GM12878 (cell line): ENCODE results near the gene OR10A3. TPM values are rescaled to one million over a fixed set of nuclear protein-coding genes. Genes with fewer than 3 reads are reported as not detected.
A peak's percentile ranks its signal among the peaks of the same experiment; 100 is the strongest.

Source experiments
- ATAC-seq: fragments of 200-7000 bp; cut with Tn5 transposase; 3 replicates; pipeline ENCODE4 v1.9.1; 2020; ENCODE audit warnings: mild to moderate bottlenecking, moderate library complexity
- BruUV-seq: library from RNA; stranded (reverse); fragments of 400-500 nt; replicated peaks from 2 replicates; lab custom pipeline; 2021; lab: Mats Ljungman, UMichigan
- CTCF ChIA-PET: fragments of 300-600 bp; sonication (Branson Sonifier 250); formaldehyde crosslinking; extraction: SDS; loops from one replicate; lab custom pipeline; 2021; ENCODE audit warnings: inconsistent platforms; lab: Yijun Ruan, JAX
- POLR2A ChIA-PET: fragments of 350-600 bp; formaldehyde crosslinking; extraction: SDS; loops from one replicate; lab custom pipeline; 2021; ENCODE audit warnings: inconsistent platforms; lab: Charles Lee
- RAD21 ChIA-PET: fragments of 300-600 bp; sonication (Branson Sonifier 250); formaldehyde crosslinking; loops from one replicate; lab custom pipeline; 2023; ENCODE audit warnings: antibody characterized with exemption; ENCODE audit not compliant: unreplicated experiment; lab: Charles Lee
- SMC1A ChIA-PET: fragments of 300-600 bp; sonication (Branson Sonifier 250); formaldehyde crosslinking; loops from one replicate; lab custom pipeline; 2023; ENCODE audit not compliant: unreplicated experiment, uncharacterized antibody; lab: Charles Lee
- DNase-seq: peaks from one replicate; pipeline ENCODE4 v3.0.0-alpha.2; 2011; ENCODE audit warnings: low read depth, low spot score
- FAIRE-seq: peaks from 3 replicates; lab custom pipeline; 2011; peaks lifted over from hg19 to GRCh38; lab: Jason Lieb, UNC
- H2AFZ ChIP-seq: 2 replicates; pipeline ENCODE4 v1.6.0; 2011; ENCODE audit warnings: low read depth, low read length, control low read depth; ENCODE audit not compliant: control insufficient read depth
- H3K27ac ChIP-seq: 2 replicates; pipeline ENCODE4 v1.5.1; 2011; ENCODE audit warnings: control low read depth; ENCODE audit not compliant: control insufficient read depth, insufficient read depth
- H3K27me3 ChIP-seq, 2 experiments: replicated peaks in 1 of 2; 2 replicates each; pipeline versions ENCODE4 v1.6.0 to v1.6.1; 2011; ENCODE audit warnings: low read length in 1 of 2; ENCODE audit not compliant: control insufficient read depth in 2 of 2, insufficient read depth in 2 of 2
- H3K36me3 ChIP-seq, 2 experiments: 2 replicates each; pipeline ENCODE4 v1.5.1; 2011; ENCODE audit warnings: low read length in 1 of 2; ENCODE audit not compliant: control insufficient read depth in 2 of 2, insufficient read depth in 2 of 2
- H3K4me1 ChIP-seq: 2 replicates; pipeline ENCODE4 v1.6.1; 2011; ENCODE audit warnings: mild to moderate bottlenecking, low read length, moderate library complexity, mixed read lengths; ENCODE audit not compliant: control insufficient read depth, insufficient read depth
- H3K4me2 ChIP-seq: 2 replicates; pipeline ENCODE4 v1.6.0; 2011; ENCODE audit warnings: control low read depth; ENCODE audit not compliant: control insufficient read depth, insufficient read depth
- H3K4me3 ChIP-seq: fragments of 200-600 bp; sonication (generic); 2 replicates; pipeline ENCODE4 v1.5.1; 2016
- H3K79me2 ChIP-seq: 2 replicates; pipeline ENCODE4 v1.6.0; 2011; ENCODE audit warnings: low read length; ENCODE audit not compliant: control insufficient read depth, insufficient read depth
- H3K9ac ChIP-seq: 2 replicates; pipeline ENCODE4 v1.8.0; 2011; ENCODE audit warnings: low read length, control low read depth, mixed read lengths; ENCODE audit not compliant: control insufficient read depth, insufficient read depth
- H3K9me3 ChIP-seq: replicated peaks from 3 replicates; pipeline ENCODE4 v1.5.1; 2011; ENCODE audit warnings: mild to moderate bottlenecking, low read length; ENCODE audit not compliant: control insufficient read depth, insufficient read depth
- H4K20me1 ChIP-seq: 2 replicates; pipeline ENCODE4 v1.6.0; 2011; ENCODE audit not compliant: control insufficient read depth, insufficient read depth
- IRF4 ChIP-seq: IDR thresholded peaks from 2 replicates; pipeline ENCODE4 v1.6.1; 2011; ENCODE audit warnings: low read depth, low read length
- NFIC ChIP-seq: IDR thresholded peaks from 2 replicates; pipeline ENCODE4 v1.6.1; 2012; ENCODE audit warnings: low read depth, mild to moderate bottlenecking, inconsistent platforms, low read length, moderate library complexity
- PAX5 ChIP-seq: IDR thresholded peaks from 2 replicates; pipeline ENCODE4 v1.6.1; 2011; ENCODE audit warnings: low read depth, low read length, borderline replicate concordance
- SPI1 ChIP-seq: IDR thresholded peaks from 2 replicates; pipeline ENCODE4 v1.6.1; 2011; ENCODE audit warnings: low read depth, mild to moderate bottlenecking, low read length, moderate library complexity, borderline replicate concordance; ENCODE audit not compliant: insufficient read depth
- WGBS: methylation state at CpG from one replicate; pipeline ENCODE4 v1.1.6; 2016; ENCODE audit warnings: low lambda C conversion rate; ENCODE audit not compliant: insufficient replicate concordance, insufficient coverage; ENCODE audit errors: missing lambda C conversion rate; 5-methylcytosine and 5-hydroxymethylcytosine counted together
- in situ Hi-C: fragments of 300-500 bp; cut with MboI; formaldehyde crosslinking; loops from 9 replicates; pipeline ENCODE4 v1.14.3; 2018; ENCODE audit warnings: mixed read lengths
- intact Hi-C: fragments of 100-400 bp; cut with micrococcal nuclease; formaldehyde crosslinking; loops from one replicate; pipeline ENCODE4 v1.14.2; 2022; ENCODE audit not compliant: unreplicated experiment
- polyA plus RNA-seq, 11 experiments: library from polyadenylated mRNA; depleted of rRNA in 4 of 11; unstranded in 6 of 11; stranded (reverse) in 5 of 11; fragments of >200 nt; fragmentation: Nextera tagmentation in 4 of 11; fragmentation: Illumina TruSeq in 1 of 11; extraction: Ambion mirVana in 4 of 11; extraction: Trizol in 1 of 11; gene quantifications; 1 replicate in 1 of 11; 2 replicates in 10 of 11; pipeline versions ENCODE4 v1.2.1 to v1.2.3, GENCODE V29; 2011 to 2016; ENCODE audit warnings: inconsistent platforms in 2 of 11, missing spikeins in 2 of 11, low read depth in 1 of 11
- total RNA-seq, 4 experiments: library from RNA; depleted of rRNA in 3 of 4; stranded (reverse); fragments of >200 nt in 3 of 4; fragmentation: Illumina TruSeq in 1 of 4; extraction: Trizol in 1 of 4; gene quantifications; 2 replicates each; pipeline versions ENCODE4 v1.2.1 to v1.2.3, GENCODE V29; 2013 to 2021

Gene OR10A3
- total and polyA plus RNA-seq, 10 of the 15 experiments (the other 5 are each of a cell fraction or from before 2014, with no cell fraction given), result 0.04 TPM; not detected in 9

GRCh38 chr11:7892059-7892699, 49.3 kb downstream of the OR10A3 start:
- intact Hi-C loops (loop anchor here (1.0 to 10.0 kb wide), 2 partner anchors 95 to 203 kb away; partner anchors contain the start of gene EIF3F), in situ Hi-C loops (loop anchor here (5.0 kb wide), 1 partner anchor 95 kb away; the partner anchor contains the start of gene EIF3F)
- H4K20me1 ChIP-seq, result no peaks in the 10 kb centered on the region
- ChIA-PET CTCF (interaction anchor here (0.9 to 8.4 kb wide), 17 partner anchors 9 to 207 kb away, joined by 3 to 271 read pairs (median 5); partner anchors contain the start of gene EIF3F), POLR2A (interaction anchor here (1.7 to 5.6 kb wide), 2 partner anchors 92 to 94 kb away, joined by 8 to 29 read pairs; partner anchors contain the start of gene EIF3F), RAD21 (interaction anchor here (1.2 to 8.4 kb wide), 4 partner anchors 92 to 114 kb away, joined by 3 to 161 read pairs (median 8); partner anchors contain the start of gene EIF3F), SMC1A (interaction anchor here (0.9 to 8.4 kb wide), 8 partner anchors 11 to 207 kb away, joined by 3 to 190 read pairs (median 6); partner anchors contain the start of gene EIF3F)
- ATAC-seq (peak; percentile 85), DNase-seq (no peak), FAIRE-seq (no peak)
- H3K79me2 ChIP-seq, result no peaks in the 10 kb centered on the region
- TF ChIP-seq IRF4 (peak; percentile 51; the same call in 1 of the 2 replicates), SPI1 (peak; percentile 87), NFIC (no peak), PAX5 (no peak)
- no peaks in the 10 kb centered on the region for H3K36me3 ChIP-seq
- BruUV-seq, result no TSS peak
- 13% methylated on average over 6 of the region's 6 CpGs for WGBS
- no peaks in the 10 kb centered on the region; a peak in 1 of 4 replicates for H3K27me3 ChIP-seq
- H3K9ac ChIP-seq, result no peak overlapping the region
- H2AFZ ChIP-seq, result peak overlapping the region; percentile 85
- peaks cover 14% of the 10 kb centered on the region for H3K4me1 ChIP-seq
- H3K4me2 ChIP-seq, result 0 out of 2 replicates have a peak overlapping the region, but pooled peaks have one; percentile 17
- H3K4me3 ChIP-seq, result no peak overlapping the region
- H3K27ac ChIP-seq, result no peak overlapping the region
- H3K9me3 ChIP-seq, result no peaks in the 10 kb centered on the region
